GM18951 (cell line): ENCODE results near the gene PIERCE2.

ENCODE experiments used
- POLR2A ChIP-seq: IDR thresholded peaks from 4 replicates; pipeline ENCODE4 v1.6.1; 2011; ENCODE audit warnings: mild to moderate bottlenecking; ENCODE audit not compliant: insufficient read length, insufficient read depth; ENCODE audit errors: extremely low read depth
- in situ Hi-C: fragments of 300-500 bp; cut with MboI; formaldehyde crosslinking; loops from one replicate; pipeline ENCODE4 v1.12.0; 2022; ENCODE audit warnings: low sequenced_read_pairs, mixed read lengths, inconsistent platforms; ENCODE audit not compliant: unreplicated experiment

Gene PIERCE2

DNA sequence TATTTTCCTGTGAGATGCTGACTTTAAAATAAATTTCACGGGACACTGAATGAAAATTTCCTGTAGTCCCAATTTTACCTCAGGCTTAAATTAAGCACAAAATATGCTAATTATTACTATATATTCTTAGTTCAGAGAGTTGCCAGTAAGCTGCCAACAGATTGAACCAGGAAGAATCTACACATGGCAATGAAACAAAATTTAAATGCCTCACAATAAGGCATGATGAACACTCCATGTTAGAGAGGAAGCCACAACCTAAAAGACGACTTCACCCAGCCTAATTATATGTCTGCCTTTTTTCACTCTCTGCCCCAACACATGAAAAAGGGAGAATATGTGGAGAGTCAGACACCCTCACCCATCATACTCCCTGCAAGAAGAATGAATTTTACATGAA lies 60.0 kb downstream of the PIERCE2 start:
- in situ Hi-C loops, result no loop called here
- no peak for TF ChIP-seq POLR2A
